ENCODE measurements around the gene KLK11.
"Not testable (repeated sequence)": the region's sequence is repeated elsewhere in the genome, so short reads cannot be mapped to it uniquely, and the experiment has no call there.

The KLK11 gene

GRCh38 chr19:51000426-51000825, 26.0 kb downstream of the KLK11 start:
- no peak overlapping the region for H3K4me3 ChIP-seq (ENCODE audit: low read depth in 1 of 2, low read length in 1 of 2)
- H3K27me3 ChIP-seq: peaks cover 31% of the 10 kb centered on the region
- no peaks in the 10 kb centered on the region for H3K9me3 ChIP-seq

GRCh38 chr19:50998686-50999085, 27.7 kb downstream of the KLK11 start:
- peaks cover 31% of the 10 kb centered on the region for H3K27me3 ChIP-seq
- H3K9me3 ChIP-seq: no peaks in the 10 kb centered on the region
- no peaks in the 10 kb centered on the region for H3K36me3 ChIP-seq

More at GRCh38 chr19:51000426-51000825, 26.0 kb downstream of the KLK11 start:
- Histone ChIP-seq H3K27ac (no peak overlapping the region), H3K36me3 (no peaks in the 10 kb centered on the region), H3K4me1 (ENCODE audit: control insufficient read depth in 1 of 2, insufficient read depth in 1 of 2, low read depth in 1 of 2, low read length in 1 of 2) (no peaks in the 10 kb centered on the region)
- no peak for TF ChIP-seq CTCF (IDR thresholded peaks at IDR 0.05)

GRCh38 chr19:50998061-50998460, 28.4 kb downstream of the KLK11 start:
- Histone ChIP-seq H3K4me3 (ENCODE audit: low read depth in 1 of 2, low read length in 1 of 2) (no peak overlapping the region), H3K9me3 (no peaks in the 10 kb centered on the region), H3K27ac (no peak overlapping the region), H3K36me3 (no peaks in the 10 kb centered on the region), H3K27me3 (peaks cover 30% of the 10 kb centered on the region), H3K4me1 (ENCODE audit: control insufficient read depth in 1 of 2, insufficient read depth in 1 of 2, low read depth in 1 of 2, low read length in 1 of 2) (no peaks in the 10 kb centered on the region)
- TF ChIP-seq CTCF (IDR thresholded peaks at IDR 0.05): no peak

More at GRCh38 chr19:50998686-50999085, 27.7 kb downstream of the KLK11 start:
- H3K4me1 ChIP-seq (ENCODE audit: control insufficient read depth in 1 of 2, insufficient read depth in 1 of 2, low read depth in 1 of 2, low read length in 1 of 2): no peaks in the 10 kb centered on the region
- H3K4me3 ChIP-seq (ENCODE audit: low read depth in 1 of 2, low read length in 1 of 2): no peak overlapping the region
- TF ChIP-seq CTCF (IDR thresholded peaks at IDR 0.05): no peak
- H3K27ac ChIP-seq: no peak overlapping the region

- H3K4me3 ChIP-seq (ENCODE audit: low read depth in 1 of 2, low read length in 1 of 2): no peak overlapping the region
- H3K9me3 ChIP-seq: no peaks in the 10 kb centered on the region
- no peaks in the 10 kb centered on the region for H3K36me3 ChIP-seq
- no peak for TF ChIP-seq CTCF (IDR thresholded peaks at IDR 0.05)
- no peaks in the 10 kb centered on the region for H3K4me1 ChIP-seq (ENCODE audit: control insufficient read depth in 1 of 2, insufficient read depth in 1 of 2, low read depth in 1 of 2, low read length in 1 of 2)
- no peak overlapping the region for H3K27ac ChIP-seq
- peaks cover 11% of the 10 kb centered on the region for H3K27me3 ChIP-seq
Observed at GRCh38 chr19:50994129-50994528, 32.3 kb downstream of the KLK11 start.

GRCh38 chr19:50992666-50993035, 33.8 kb downstream of the KLK11 start:
- Histone ChIP-seq H3K27ac (no peak overlapping the region), H3K9me3 (no peaks in the 10 kb centered on the region), H3K4me1 (ENCODE audit: control insufficient read depth in 1 of 2, insufficient read depth in 1 of 2, low read depth in 1 of 2, low read length in 1 of 2) (no peaks in the 10 kb centered on the region), H3K27me3 (peaks cover 21% of the 10 kb centered on the region), H3K36me3 (no peaks in the 10 kb centered on the region), H3K4me3 (ENCODE audit: low read depth in 1 of 2, low read length in 1 of 2) (no peak overlapping the region)
- TF ChIP-seq CTCF (IDR thresholded peaks at IDR 0.05): no peak

- H3K36me3 ChIP-seq; H3K9me3 ChIP-seq; H3K4me3 ChIP-seq (ENCODE audit: low read depth in 1 of 2, low read length in 1 of 2); H3K4me1 ChIP-seq (ENCODE audit: control insufficient read depth in 1 of 2, insufficient read depth in 1 of 2, low read depth in 1 of 2, low read length in 1 of 2); H3K27ac ChIP-seq: not testable (repeated sequence)
- peaks cover 73% of the 10 kb centered on the region for H3K27me3 ChIP-seq
Observed at GRCh38 chr19:50984416-50984815, 42.0 kb downstream of the KLK11 start.
